ENCODE results near the gene GDPD2.

Gene GDPD2

DNA sequence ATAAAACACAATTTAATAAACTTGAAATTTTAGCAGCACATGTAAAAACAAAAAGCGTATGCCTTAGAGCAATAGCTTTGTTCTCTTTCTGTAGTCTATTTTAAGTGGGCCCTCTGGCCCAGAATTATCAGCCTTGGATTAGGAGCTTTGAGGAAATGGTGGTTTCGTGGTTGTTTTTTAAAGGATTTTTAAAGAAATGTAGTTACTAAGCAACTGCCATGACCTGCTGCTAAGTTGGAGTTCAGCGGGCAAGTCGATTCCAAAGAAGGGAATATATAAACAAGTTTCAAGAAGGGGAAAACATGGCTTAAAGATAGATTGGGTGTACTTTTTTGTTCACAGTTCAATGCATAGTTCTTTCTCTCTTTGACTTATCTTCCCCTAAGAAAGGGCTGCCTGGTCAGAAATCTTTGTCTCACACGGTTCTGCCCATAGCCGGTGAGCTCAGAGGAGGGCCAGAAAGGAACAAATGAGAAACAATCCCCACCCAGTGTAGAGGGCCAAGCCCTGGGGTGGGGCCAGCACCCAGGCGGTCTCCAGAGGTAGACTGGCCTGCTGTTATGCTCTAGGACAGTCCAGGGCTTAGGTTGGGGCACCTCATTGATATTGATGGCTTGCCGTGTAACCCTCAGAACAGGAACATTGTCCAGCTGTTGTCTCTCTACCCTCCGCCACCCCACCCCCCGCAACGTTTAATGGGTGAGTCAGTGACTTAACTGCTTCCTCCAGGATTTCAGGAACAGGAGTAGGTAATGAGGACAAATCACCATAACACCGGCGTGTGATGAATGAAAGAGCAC is 54.0 kb downstream of the GDPD2 start:
- H2AFZ ChIP-seq (ENCODE audit: low read depth, low read length), result no peak overlapping the region
- H3K27ac ChIP-seq (ENCODE audit: low read length), result no peak overlapping the region
- no peaks in the 10 kb centered on the region for H3K9me3 ChIP-seq (ENCODE audit: insufficient read depth, low read length, severe bottlenecking)
- H3K4me2 ChIP-seq (ENCODE audit: insufficient read depth, low read length), result no peak overlapping the region
- ATAC-seq (ENCODE audit: insufficient read depth, low read depth) (no peak; the same call in 2 of the 3 replicates), DNase-seq (no peak)
- no peaks in the 10 kb centered on the region; the same call in 1 of the 2 replicates for H3K4me1 ChIP-seq (ENCODE audit: insufficient read depth, low read length)
- H3K9ac ChIP-seq (ENCODE audit: low read depth, low read length), result no peak overlapping the region
- H3K79me2 ChIP-seq (ENCODE audit: insufficient read depth, low read length), result no peaks in the 10 kb centered on the region
- no peaks in the 10 kb centered on the region for H4K20me1 ChIP-seq (ENCODE audit: insufficient read depth, low read length)
- H3K27me3 ChIP-seq (ENCODE audit: insufficient read depth, low read length, poor library complexity), result no peaks in the 10 kb centered on the region
- no peak overlapping the region for H3K4me3 ChIP-seq (ENCODE audit: low read depth in 1 of 2, low read length in 2 of 2)
- no peaks in the 10 kb centered on the region for H3K36me3 ChIP-seq (ENCODE audit: insufficient read depth, low read length)
- TF ChIP-seq, protein P1, sequence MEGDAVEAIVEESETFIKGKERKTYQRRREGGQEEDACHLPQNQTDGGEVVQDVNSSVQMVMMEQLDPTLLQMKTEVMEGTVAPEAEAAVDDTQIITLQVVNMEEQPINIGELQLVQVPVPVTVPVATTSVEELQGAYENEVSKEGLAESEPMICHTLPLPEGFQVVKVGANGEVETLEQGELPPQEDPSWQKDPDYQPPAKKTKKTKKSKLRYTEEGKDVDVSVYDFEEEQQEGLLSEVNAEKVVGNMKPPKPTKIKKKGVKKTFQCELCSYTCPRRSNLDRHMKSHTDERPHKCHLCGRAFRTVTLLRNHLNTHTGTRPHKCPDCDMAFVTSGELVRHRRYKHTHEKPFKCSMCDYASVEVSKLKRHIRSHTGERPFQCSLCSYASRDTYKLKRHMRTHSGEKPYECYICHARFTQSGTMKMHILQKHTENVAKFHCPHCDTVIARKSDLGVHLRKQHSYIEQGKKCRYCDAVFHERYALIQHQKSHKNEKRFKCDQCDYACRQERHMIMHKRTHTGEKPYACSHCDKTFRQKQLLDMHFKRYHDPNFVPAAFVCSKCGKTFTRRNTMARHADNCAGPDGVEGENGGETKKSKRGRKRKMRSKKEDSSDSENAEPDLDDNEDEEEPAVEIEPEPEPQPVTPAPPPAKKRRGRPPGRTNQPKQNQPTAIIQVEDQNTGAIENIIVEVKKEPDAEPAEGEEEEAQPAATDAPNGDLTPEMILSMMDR (IDR thresholded peaks at IDR 0.05; ENCODE audit: borderline replicate concordance, extremely low read depth, low read length, poor library complexity, severe bottlenecking), result no peak
- no peak for TF ChIP-seq EZH2 (IDR thresholded peaks at IDR 0.05; ENCODE audit: borderline replicate concordance, low read depth, low read length, severe bottlenecking)

DNA sequence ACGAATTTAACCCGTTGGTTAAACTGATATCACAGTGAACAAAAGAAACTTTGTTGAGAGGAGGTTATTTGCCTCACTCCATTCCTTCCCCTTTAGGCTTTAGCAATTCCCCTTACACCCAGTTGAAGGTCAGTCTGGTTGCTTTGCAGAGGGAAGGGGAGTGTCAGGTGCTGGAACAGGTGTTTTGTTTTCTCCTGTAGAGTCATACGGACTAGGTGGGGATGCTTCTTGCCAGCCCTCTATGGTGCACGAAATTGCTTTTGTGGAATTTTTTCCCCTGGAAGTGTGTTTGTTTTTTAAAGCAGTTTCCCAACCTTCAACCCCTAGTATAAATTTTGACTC is 54.6 kb downstream of the GDPD2 start:
- Histone ChIP-seq H3K9me3 (ENCODE audit: insufficient read depth, low read length, severe bottlenecking) (no peaks in the 10 kb centered on the region), H3K9ac (ENCODE audit: low read depth, low read length) (no peak overlapping the region), H3K4me3 (ENCODE audit: low read depth in 1 of 2, low read length in 2 of 2) (no peak overlapping the region), H3K4me2 (ENCODE audit: insufficient read depth, low read length) (no peak overlapping the region), H3K79me2 (ENCODE audit: insufficient read depth, low read length) (no peaks in the 10 kb centered on the region), H3K27me3 (ENCODE audit: insufficient read depth, low read length, poor library complexity) (no peaks in the 10 kb centered on the region), H3K36me3 (ENCODE audit: insufficient read depth, low read length) (no peaks in the 10 kb centered on the region), H3K4me1 (ENCODE audit: insufficient read depth, low read length) (no peaks in the 10 kb centered on the region; the same call in 1 of the 2 replicates), H3K27ac (ENCODE audit: low read length) (no peak overlapping the region), H2AFZ (ENCODE audit: low read depth, low read length) (no peak overlapping the region), H4K20me1 (ENCODE audit: insufficient read depth, low read length) (no peaks in the 10 kb centered on the region)
- TF ChIP-seq EZH2 (IDR thresholded peaks at IDR 0.05; ENCODE audit: borderline replicate concordance, low read depth, low read length, severe bottlenecking), result no peak
- TF ChIP-seq, protein P1 (IDR thresholded peaks at IDR 0.05; ENCODE audit: borderline replicate concordance, extremely low read depth, low read length, poor library complexity, severe bottlenecking), result no peak
- DNase-seq (no peak), ATAC-seq (ENCODE audit: insufficient read depth, low read depth) (no peak)

DNA sequence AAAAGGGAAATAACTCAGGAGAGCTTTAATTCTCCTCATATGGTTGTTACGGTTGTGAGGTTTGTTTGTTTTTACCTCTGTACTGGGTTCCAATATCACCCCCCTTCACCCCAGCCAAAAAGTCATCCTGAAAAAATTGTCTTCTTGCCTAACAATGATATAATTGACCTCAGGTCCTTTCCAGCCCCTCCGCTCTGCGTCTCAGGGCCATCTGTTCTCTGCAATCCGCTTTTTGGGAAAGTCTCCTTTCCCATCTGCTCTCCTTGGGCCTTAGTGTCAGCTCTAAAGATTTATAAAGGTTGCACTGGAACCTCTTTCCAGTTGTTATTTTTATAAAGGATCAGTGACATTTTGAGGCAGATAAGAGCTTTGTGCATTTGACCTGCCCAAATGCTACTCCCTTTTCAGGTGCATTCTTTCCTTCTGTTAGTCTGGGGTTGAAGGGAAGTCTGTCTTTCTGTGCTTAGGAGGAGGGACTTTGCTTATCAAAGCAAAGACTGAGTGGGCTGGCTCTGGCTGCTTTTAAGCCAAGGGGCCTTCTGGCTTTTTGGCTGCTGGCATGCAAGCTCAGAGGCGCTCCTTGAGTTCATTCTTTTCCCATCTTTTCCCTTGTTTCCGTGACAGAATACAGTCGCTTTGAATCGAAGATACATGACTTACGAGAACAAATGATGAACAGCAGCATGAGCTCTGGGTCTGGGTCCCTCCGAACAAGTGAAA is 55.6 kb downstream of the GDPD2 start:
- Histone ChIP-seq H3K79me2 (ENCODE audit: insufficient read depth, low read length) (no peaks in the 10 kb centered on the region), H4K20me1 (ENCODE audit: insufficient read depth, low read length) (no peaks in the 10 kb centered on the region), H2AFZ (ENCODE audit: low read depth, low read length) (no peak overlapping the region), H3K27me3 (ENCODE audit: insufficient read depth, low read length, poor library complexity) (no peaks in the 10 kb centered on the region), H3K9ac (ENCODE audit: low read depth, low read length) (no peak overlapping the region), H3K4me3 (ENCODE audit: low read depth in 1 of 2, low read length in 2 of 2) (no peak overlapping the region), H3K4me1 (ENCODE audit: insufficient read depth, low read length) (no peaks in the 10 kb centered on the region; the same call in 1 of the 2 replicates), H3K36me3 (ENCODE audit: insufficient read depth, low read length) (no peaks in the 10 kb centered on the region), H3K4me2 (ENCODE audit: insufficient read depth, low read length) (no peak overlapping the region), H3K27ac (ENCODE audit: low read length) (no peak overlapping the region), H3K9me3 (ENCODE audit: insufficient read depth, low read length, severe bottlenecking) (no peaks in the 10 kb centered on the region)
- TF ChIP-seq EZH2 (IDR thresholded peaks at IDR 0.05; ENCODE audit: borderline replicate concordance, low read depth, low read length, severe bottlenecking), result no peak
- TF ChIP-seq, protein P1 (IDR thresholded peaks at IDR 0.05; ENCODE audit: borderline replicate concordance, extremely low read depth, low read length, poor library complexity, severe bottlenecking), result no peak
- DNase-seq (no peak), ATAC-seq (ENCODE audit: insufficient read depth, low read depth) (no peak)

Data from DND-41 (cell line).